Activated CD8-positive, alpha-beta memory T cell treated with anti-CD3 and anti-CD28 coated beads for 4 hours (primary cell): ENCODE measurements around the gene CDR2.

Experiments
- DNase-seq, 2 donors: peaks; one replicate each; pipeline ENCODE4 v3.0.0-alpha.2; 2020; ENCODE audit warnings: low read depth in 2 of 2

CDR2 gene

DNA sequence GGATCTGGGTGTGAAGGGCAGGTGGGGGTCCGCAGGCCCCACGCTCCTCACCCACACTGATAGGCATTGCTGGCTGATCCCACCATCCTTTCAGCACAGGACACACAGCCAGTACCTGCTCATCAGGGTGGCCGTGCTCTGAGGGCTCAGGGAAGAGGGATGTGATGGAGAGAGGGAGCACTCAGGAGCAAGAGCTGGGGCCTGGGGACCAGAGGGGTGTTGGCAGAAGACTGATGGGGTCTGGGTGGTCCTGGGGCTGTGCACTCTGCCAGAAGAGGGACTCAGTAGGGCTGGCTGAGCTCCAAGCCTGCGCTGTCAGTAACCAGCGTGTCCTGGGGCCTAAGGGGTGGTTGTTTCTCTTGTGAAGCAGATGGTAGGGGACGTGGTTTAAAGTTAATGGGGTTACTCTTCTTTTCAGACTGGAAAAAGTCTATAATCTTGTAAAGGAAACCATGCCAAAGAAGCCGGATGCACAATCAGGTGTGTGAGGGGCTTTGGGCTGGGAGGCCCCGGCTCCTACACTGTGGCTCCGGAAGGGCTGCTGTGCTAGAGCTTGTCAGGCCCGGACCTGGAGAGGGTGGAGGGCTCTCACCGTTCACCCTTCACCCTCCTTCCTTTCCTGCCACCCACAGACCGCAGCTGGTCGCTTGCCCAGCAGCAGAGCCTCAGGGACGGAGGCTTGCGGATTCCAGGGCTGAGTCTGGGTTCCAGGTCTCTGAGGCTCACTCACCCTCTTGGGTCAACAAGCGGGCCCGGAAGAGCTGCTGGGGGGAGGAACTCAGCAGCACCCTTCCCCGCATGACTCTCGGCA lies 49.4 kb downstream of the CDR2 start:
- no peak for DNase-seq

DNA sequence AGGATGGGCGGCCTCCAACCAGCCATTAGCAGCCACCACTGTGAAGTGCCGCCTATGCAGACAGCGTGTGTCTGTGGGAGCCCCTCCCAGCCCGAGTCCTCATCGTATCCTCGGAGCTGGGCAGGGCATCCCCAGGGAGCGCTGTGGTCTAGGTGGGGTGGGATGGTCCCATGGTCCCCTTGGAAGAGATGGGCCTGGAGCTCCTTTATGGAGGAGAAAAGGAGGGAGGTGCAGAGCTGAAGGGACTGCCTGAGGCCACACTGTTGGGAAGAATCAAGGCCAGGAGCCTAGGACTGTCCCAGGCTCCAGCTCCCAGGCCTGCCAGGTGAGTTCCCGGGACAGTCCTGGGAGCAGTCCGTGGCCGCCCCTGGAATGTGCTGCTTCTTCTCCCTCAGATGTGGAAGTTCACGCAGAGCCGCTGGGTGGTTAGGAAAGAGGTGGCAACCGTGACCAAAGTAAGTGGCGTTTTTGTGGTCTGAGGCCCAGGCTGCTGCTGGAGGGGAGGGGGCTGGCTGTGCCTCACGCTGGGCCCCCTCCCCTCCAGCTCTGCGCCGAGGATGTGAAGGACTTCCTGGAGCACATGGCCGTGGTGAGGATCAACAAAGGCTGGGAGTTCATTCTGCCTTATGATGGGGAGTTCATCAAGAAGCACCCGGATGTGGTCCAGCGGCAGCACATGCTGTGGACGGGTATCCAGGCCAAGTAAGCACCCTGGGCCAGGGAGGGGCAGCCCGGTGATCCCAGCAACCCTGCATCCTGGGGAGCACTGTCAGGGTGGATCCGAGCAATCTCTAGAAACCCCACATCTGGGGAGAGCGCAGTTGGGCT lies 50.2 kb downstream of the CDR2 start:
- no peak for DNase-seq

DNA sequence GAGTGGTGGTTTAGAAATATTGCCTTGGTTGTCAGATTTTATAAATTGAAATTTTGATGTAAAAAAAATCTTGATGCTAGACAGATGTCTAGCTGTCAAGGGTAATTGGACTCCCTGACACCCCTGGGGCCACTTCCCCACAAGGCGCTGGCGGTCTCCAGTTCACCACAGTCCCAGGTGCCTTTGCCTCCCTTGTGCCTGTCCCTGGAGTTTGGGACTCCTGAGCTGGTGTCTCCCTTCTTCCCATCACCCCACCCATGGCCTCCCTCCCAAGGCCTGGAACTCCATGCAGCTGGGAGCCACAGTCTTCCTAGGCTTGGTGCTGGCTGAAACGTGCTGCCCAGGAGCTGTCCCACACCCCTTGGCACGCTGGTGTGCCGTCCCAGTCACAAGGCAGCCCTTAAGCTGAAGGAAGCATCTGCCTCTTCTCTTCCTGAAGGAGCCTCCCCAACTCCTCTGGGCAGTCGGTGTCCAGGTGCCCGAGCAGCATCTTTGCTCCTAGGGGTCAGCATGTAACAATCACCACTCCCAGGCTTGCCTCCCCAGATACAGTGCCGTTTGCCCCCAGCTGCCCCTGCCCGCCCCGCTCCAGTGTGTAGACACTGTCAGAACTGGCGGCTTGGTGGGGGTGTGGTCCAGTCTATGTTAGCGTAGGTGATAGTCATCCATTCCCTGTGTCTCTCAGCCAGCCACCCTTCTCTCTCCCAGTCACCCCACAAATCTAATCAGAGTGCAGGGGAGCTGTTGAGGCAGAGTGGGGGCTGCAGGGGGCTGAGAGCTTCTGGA lies 51.1 kb downstream of the CDR2 start:
- no peak for DNase-seq

DNA sequence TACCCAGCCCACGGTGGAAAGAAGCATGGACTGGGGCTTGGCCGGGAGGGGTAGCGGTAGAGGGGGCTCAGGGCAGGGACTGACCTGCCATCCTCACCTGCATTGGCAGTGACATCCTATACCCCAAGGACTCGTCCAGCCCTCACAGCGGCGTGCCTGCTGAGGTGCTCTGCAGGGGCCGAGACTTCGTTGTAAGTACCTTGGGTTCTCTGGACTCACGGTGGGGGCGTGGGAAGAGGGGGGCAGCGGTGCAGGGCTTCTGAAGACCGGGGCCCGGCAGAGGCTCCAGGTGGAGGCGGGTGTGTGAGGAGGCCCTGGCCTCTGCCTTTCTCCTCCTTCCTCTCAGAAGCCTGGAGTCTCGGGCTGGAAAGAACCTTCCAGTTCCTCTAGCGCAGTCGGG lies 51.7 kb downstream of the CDR2 start:
- no peak for DNase-seq

DNA sequence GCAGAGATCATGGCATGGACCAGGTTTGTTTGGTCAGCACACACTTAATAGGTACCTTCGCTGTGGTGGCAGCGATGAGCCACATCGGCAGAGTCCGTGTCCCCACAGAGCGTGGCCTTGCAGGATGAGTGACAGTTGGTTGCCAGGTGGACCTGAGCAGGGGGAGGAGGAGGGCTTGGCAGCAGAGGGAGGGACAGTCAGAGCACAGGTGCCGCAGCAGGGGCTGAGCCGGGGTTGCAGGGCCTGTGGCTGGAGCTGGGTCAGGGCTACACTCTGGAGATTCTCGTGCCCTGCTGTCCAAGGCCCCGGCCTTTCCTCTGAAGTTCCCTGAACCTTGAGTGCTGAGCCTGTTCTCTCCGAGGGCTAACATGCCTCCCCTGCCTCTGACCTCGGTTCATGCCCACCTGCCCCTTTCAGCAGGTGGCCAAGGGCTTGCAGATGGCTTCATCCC lies 52.4 kb downstream of the CDR2 start:
- DNase-seq: no peak

DNA sequence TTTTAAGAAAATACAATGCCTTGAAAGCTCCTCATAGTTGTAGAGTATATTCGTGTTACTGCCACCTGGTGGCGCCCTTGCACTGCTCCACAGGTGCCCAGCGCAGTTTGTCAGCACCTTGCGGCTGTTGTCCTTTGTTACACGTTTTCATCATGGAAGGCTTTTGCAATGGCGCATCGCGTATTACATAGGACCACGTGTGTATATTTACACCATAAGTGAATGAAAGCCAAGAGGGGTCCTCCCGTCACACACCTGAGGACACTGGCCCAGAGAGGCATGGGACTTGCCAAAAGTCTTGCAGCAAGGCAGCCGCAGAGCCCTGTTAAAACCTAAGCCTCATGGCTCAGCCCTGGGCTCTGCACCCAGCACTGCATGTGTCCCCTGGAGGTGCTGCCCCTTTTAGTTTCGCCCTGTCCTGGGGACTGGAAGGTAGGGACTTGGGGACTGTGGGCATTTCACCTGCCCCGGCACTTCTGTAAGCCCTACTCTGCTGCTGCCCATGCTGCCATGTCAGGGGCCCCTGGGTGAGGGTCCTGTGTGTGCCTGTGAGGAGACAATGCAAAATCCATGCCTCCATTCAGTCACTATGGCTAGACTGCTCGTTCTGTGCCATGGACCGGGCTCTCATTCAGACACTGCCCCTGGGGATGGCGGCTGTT lies 52.9 kb downstream of the CDR2 start:
- peak; percentile 29 to 33 for DNase-seq

DNA sequence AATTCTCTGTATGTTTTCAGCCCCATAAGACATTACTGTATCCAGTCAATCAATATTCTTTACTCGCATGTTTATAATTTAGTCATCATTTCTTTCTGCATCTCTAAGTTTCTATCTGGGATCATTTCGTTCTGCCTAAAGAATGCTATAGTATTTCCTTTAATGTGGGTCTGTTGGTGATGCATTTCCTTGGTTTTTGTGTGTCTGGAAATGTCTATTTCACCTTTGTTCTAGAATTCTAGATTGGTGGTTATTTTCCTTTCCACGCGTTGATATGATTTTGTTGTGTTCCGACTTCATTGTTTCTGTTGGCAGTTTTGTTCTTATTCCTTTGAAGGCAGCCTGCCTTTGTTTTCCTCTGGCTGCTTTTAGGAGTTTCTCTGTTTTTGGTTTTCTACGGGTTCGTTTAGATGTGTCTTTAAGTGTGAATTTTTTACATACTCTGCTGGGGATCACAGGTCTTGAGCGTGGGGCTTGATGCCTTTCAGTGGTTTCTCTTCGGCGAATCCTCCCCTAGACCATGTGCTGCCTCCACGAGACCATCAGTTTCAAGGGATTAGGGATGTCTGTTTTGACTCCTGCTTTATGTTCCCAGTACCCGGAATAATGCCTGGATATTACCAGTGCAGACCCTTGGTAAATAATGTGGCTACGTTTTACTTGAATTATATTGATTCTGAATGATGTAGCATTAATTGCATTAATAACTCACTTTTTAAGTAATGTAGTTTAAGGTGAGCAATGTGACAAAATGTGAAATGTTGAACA lies 53.7 kb downstream of the CDR2 start:
- DNase-seq: no peak

DNA sequence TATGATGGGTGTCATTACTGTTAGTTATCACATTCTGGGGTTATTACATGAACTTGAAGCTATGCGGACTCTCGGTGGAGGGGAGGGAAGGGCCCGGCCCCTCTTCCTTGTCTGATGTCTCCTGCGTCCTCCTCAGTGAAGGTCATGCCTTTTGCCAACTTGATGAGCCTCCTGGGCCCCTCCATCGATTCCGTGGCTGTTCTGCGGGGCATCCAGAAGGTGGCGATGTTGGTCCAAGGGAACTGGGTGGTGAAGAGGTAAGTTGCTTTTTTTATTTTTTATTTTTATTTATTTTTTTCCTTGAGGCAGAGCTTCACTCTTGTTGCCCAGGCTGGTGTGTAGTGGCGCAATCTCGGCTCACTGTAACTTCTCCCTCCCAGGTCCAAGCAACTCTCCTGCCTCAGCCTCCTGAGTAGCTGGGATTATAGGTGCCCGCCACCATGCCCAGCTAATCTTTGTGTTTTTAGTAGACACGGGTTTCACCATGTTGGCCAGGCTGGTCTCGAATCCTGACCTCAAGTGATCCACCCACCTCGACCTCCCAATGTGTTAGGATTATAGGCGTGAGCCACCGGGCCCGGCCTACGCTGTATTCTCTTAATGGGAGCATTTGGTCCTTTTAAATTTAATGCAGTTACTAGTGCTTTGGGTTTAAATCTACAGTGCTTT lies 55.6 kb downstream of the CDR2 start:
- DNase-seq: peak; percentile 18 to 21

DNA sequence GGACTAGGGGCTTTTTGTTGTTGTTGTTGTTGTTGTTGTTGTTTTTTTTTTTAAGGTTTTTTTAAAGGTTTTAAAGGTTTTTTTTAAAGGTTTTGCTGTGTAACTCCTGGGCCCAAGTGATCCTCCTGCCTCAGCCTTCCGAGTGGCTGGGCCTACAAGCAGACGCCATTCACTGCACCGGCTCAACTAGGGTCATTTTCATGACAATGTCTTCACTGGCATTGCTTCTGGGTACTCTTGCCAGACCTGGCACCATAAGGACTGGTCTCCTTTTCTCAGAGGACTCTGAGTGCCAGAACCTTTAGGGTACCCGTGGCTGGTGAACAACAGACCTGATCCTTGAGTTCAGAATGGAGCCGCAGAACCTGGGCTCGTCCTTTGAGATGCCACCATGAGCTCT lies 56.8 kb downstream of the CDR2 start:
- no peak for DNase-seq

DNA sequence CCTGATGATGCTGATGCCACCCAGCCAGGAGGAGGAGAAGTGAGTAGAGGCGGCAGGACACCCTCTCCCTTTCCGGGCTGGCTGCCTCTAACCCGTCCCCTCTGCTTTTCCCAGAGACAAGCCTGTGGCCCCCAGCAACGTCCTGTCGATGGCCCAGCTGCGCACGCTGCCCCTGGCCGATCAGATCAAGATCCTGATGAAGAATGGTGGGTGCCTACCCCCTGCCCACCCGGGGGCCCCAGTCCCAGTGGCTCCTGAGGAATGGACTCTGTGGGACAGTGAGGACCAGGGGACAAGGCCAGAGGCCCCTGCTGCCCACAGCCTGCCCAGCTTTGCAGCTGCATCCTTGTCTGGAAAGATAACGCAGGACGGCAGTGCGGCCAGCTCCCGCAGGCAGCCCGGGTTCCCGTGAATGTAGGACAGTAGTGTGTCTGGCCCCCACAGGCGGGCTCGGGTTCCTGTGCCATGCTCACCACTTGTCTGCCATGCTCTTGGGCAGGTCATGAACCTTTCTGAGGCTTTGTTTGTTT lies 57.4 kb downstream of the CDR2 start:
- DNase-seq: no peak

DNA sequence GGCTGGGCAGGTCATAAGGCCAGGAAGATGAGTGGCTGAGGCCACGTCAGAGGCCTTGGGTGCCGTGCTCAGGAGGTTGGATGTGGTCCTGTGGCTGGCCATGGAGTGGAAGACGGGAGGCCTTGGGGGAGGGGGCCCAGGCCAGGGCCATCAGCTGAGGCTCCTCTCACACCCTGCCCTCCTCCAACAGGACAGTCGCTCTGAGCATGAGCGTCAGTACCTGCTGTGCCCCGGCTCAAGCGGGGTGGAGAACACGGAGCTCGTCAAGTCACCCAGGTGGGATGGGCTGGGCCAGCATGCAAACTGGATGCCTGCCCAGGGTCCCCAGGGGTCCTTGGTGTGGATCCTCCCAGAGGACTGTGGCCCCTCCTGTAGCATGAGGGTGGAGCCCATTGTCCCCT lies 58.0 kb downstream of the CDR2 start:
- no peak for DNase-seq

DNA sequence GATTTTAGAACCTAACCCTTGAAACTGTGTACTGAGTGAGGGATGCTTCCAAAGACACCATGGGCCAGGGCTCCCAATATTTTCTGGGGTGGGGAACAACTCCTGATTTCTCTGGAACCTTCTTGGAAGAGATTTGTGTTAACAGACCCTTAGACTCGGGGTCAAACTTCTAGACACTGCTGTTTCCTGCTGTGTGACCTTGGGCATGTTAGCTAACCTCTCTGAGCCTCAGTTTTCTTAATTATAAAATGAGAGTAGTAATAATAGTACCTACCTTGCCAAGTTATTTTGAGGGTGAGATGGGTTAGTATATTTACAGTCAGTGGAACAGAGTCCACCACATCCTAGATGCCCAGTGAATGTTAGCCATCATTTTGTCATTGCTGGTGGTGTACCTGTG lies 58.4 kb downstream of the CDR2 start:
- DNase-seq: no peak

DNA sequence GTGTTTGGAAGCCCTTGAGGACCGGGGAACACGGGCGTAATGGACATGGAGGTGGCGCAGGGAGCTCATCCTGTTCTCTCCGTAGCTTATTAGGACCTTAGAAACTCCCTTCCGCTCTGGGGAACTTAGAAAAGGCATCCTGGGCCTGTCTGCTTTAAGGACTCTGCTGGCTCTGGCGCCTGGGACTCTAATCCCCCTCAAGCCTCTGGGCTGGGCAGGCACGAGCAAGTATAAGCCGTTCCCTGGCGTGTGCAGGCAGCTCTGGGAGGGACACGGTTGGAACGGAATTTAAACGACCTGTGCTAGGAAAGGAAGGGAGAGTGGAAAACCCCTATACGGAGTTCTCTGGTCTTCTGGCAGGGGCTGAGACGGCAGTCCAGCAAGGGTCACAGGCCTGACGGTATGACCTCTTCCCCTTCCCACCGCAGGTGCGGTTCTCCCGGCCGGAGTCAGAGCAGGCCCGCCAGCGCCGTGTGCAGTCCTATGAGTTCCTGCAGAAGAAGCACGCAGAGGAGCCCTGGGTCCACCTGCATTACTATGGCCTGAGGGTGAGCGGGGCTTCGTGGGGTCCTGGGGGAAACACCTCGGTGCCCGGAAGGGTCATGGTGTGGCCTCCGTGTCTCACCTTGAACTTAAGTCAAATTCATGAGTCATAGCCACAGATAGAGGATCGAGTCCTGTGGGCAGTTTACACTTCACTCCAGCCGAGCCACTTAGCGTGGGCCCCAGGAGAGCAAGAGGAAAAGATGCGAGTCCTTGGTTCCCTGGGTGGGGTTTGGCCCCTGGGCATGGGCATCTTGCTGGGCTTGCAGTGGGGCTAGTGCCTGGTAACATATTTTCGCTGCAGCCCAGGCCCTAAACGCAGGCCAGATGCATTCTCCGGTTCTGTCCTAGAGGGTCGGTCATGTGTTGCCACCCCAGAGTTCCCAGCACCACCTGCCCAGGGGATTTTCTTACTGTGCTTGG lies 59.5 kb downstream of the CDR2 start:
- no peak for DNase-seq

DNA sequence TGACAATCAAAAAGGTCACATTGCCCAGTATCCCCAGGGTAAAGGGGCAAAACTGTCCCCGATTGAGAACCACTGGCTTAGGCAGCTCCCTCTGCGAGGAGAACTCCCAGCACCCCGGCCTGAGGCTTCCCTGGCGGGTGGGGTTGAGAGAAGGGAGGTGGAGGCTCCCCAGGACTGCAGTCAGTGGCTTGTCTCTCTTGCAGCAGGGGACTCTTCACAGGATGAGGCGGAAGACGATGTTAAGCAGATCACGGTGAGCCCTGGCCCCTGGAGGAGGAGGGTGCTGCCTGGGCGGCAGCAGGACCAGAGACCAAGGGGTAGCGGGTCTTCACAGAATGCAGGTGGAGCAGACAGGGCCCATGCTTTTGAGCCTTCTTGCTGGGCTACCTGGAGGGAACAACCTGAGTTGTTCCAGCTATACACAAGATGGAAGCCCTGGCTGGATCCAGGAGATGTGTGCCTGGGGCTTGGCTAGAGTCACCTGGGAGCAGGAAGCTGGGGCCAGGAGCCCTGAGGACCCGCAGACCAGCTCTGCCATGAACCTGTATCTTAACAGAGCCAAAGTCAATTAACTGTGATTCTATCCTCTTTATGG lies 60.4 kb downstream of the CDR2 start:
- DNase-seq: no peak

DNA sequence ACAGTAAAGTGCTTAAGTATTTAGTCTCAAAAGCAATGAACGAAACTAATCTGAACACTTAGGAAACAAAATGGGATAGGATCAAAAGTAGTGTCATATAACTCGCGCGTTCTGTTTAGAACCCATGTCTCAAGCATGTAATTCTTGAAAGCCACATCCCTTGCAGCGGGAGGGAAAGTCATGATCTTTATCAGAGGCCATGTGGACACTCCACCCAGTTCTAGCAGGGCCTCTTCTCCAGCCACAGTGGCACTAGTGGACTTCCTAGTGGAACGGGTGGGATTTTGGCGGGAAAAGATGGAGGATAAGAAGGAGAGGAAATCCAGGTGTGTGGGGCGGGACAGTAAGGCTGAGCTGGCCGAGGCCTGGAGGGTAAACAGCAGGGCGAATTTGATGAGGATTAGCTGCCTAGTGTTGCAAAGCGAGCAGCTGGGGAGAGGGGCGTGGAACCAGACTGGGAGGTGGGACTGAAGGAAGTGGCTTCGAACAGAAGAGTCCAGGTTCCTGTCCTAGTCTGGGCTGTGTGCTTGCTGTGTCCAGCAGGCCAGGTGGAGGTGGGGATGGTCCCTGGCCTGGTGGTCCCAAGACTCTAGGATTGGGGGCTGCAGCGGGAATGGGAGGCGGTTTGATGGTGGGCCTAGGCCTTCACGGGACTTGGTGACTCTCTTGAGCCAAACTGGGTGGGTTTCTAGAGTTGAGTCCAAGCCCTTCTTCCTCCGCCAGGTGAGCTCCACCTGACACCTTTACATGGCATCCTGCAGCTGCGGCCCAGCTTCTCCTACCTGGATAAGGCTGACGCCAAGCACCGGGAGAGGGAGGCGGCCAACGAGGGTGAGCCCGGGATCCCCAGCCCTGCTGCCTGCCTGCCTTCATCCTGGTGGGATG lies 61.3 kb downstream of the CDR2 start:
- no peak for DNase-seq

DNA sequence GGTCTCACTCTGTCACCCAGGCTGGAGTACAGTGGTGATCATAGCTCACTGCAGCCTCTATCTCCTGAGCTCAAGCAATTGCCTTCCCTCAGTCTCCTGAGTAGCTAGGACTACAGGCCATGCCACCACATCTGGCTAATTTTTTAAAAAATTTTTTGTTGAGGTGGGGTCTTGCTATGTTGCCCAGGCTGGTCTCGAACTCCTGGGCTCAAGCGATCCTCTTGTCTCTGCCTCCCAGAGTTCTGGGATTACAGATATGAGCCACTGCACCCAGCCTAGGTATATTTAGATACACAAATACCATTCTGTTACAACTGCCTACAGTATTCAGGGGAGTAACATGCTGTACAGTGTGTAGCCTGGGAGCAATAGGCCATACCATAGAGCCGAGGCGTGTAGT lies 62.9 kb downstream of the CDR2 start:
- DNase-seq: no peak

DNA sequence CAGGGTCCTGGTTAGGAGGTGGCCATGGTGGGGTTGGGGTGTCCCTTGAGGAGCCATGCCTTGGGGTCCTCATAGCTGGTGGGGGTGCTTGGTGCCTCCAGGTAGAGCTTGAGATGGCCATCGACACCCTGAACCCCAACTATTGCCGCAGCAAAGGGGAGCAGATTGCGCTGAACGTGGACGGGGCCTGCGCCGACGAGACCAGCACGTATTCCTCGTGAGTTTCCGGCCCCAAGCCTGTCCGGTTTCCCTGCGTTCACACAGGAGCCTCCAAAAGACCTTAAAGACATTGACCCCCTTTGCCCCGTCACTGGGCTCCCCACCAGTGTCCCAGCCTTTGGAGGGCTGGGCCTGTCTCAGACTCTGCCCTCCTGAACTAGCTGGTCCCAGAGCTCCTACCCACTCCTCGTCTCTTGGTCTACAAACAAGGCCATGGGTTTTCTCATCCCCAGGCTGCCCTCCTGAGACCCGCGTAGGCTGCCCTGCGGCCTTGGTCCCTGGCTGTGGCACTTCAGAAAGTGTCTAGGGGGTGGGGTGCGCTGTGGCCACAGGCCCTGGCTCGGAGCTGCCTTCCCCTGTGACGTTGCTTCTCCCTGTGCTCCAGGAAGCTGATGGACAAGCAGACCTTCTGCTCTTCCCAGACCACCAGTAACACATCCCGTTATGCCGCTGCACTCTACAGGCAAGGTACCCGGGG lies 65.4 kb downstream of the CDR2 start:
- no peak for DNase-seq
